HG03103 (cell line): ENCODE data around the gene SRPK1.
"Not testable (repeated sequence)": the region's sequence is repeated elsewhere in the genome, so short reads cannot be mapped to it uniquely, and the experiment has no call there.

Experiments used
- ATAC-seq: cut with Tn5 transposase; IDR thresholded peaks from one replicate; pipeline ENCODE4 v1.9.1; 2021; ENCODE audit warnings: low read depth; ENCODE audit not compliant: unreplicated experiment

SRPK1 gene

DNA sequence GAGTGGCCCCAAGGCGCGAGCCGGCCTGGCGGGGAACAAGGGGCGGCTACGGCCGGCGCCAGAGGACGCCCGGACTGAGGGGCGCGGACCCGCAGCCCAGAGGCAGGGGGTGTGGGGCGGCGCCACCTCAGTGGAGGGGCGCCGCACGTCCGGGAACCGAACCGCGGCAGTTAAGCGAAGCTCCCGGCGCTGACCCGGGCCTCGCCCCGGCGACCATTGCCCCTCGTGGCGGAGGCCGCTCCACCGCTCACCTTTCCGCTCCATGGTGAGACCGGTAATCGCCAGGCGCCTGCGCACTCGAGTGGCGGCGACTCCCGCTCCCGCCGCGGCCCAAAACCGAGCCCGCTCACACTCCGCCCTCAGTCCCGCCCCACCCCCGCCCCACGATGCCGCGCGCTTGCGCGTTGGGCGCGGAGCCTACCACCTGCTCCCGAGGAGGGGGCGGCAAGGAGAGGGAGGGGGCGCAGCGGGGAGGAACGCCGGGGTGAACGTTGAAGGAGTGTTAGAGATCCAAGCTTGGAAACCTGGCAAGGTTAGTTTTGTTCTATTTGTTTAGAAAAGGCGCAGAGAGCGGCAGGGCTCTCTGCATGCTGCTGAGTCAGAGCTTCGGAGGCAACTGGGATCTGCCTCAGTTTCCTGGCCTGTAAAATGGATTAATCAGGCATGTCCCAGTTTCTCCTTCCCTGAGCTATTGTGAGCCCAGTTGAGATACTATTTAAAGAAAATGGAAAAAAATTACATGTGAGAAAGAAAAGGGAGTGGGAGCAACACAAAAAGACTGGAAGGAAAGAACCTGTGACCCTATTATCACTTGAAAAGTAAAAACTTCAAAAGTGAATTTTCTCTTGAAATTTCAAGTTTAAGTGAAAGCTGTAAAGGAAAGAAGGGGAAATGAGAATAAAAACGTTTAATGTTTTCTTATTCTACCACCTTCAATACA lies at the start of gene SRPK1:
TSS of gene SRPK1 (minus strand) at position 306 of the 940 bp plus-strand sequence. CDS start at position 264, 42 bp downstream.
- ATAC-seq, result peak; percentile 62

DNA sequence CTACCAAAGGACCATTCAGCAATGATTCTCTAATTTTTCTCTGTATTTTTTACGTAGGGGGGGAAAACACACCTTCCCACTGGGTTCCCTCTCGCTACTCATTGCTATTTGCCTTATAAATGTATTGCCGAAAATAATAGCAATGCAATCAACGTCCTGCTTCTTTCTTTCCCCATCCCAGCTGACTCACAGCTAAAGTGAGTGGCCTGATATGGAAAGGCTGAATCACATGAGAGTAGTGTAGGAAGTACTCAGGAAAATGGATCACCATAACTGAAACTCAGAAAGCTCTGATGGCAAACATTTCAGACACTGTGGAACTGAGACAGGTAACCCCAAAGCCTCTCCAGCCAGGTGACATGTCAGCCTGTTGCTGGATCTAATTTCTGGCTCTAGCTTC lies 49.3 kb upstream of the SRPK1 start:
- no peak for ATAC-seq

GRCh38 chr6:35969646-35970045 lies 48.7 kb upstream of the SRPK1 start:
- no peak for ATAC-seq

- ATAC-seq, result no peak
Measured at GRCh38 chr6:35968821-35969220, 47.9 kb upstream of the SRPK1 start.

- no peak for ATAC-seq
Measured at GRCh38 chr6:35967076-35967774, 46.3 kb upstream of the SRPK1 start.

DNA sequence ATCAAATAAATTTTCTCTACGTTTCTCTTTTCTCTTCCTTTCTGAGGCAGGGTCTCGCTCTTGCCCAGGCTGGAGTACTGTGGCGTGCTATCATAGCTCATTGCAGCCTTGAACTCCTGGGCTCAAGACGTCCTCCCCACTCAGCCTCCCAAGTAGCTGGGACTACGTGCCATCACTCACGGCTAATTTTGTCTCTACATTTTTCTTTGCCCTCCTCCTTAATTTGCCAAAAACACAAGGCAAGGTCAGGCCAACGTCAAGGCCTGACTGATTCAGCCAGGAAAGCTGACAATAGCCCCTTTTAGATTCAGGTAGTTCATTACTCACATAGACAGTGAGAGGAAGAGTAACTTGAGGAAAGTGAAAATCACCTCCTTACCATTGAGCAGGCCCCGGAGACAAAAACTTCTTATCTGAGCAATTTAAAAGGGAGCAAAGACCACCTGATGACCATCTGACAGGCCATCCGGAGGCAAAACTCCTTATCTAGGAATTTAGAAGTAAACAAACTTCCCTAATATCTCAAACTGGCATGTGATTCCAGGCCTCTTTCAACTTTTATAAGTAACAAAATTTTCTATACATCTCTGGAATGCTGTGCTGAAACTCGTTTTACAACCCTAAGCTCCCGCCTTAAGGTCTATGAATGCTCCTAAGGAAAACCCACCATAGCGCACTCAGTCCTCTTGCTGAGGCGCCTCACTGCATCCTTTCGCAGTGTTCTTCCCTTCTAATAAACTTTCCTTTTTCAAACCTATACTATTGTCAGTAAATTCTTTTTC lies 42.1 kb upstream of the SRPK1 start:
- no peak for ATAC-seq

DNA sequence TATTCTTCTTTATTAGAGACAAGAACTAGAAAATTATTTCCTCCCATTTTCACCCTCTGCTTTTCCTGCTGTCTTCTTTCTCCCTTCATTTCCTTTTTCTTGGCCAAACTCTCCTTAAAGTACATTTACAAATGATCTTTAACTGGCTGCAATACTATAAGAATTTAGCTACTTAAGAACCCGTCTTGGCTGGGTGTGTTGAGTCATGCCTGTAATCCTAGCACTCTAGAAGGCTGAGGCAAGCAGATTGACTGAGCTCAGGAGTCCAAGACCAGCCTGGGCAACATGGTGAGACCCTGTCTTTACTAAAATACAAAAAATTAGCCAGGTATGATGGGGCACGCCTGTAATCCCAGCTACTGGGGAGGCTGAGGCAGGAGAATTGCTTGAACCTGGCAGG lies 39.3 kb upstream of the SRPK1 start:
- no peak for ATAC-seq

- no peak for ATAC-seq
Measured at GRCh38 chr6:35955970-35956369, 35.1 kb upstream of the SRPK1 start.

- ATAC-seq, result no peak
Measured at GRCh38 chr6:35955521-35955920, 34.6 kb upstream of the SRPK1 start.

DNA sequence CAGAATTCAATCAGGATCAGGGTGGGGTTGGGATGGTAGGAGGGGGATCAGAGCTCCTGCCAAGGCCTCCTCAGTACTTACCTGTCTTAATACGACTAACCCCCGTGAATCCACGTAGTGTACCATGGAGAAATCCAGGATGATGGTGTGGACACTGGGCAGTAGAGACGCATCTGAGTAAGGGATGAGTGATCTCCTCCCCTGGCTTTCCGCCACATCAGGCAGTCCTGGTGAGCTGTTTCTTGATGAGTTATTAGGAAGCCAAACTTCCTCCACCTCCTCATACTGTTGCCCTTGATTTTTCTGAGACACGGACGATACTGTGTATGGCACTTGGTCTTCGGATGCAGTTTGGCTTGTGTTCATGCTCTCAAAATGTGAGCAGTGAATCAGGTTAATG lies 34.2 kb upstream of the SRPK1 start:
- no peak for ATAC-seq

- ATAC-seq, result no peak
Measured at GRCh38 chr6:35954333-35954732, 33.4 kb upstream of the SRPK1 start.

GRCh38 chr6:35948725-35949124 lies 27.8 kb upstream of the SRPK1 start:
- no peak for ATAC-seq

DNA sequence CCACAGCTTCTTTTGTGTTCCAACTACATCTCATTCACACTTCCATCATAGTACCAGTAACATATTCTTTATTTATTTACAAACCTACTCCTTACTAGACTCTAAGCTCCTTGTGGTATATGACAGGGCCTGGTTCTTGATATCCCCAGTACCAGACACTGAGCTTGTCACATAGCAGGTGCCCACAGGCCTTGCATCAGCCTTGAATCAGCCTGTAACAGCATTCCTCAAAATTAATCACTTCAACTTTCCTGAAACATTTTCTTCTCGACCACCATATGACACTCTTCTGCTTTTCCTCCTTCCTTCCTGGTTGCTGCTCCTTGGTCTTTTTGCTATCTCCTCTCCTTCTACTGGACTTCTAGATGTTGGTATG lies 24.7 kb upstream of the SRPK1 start:
- ATAC-seq, result no peak

DNA sequence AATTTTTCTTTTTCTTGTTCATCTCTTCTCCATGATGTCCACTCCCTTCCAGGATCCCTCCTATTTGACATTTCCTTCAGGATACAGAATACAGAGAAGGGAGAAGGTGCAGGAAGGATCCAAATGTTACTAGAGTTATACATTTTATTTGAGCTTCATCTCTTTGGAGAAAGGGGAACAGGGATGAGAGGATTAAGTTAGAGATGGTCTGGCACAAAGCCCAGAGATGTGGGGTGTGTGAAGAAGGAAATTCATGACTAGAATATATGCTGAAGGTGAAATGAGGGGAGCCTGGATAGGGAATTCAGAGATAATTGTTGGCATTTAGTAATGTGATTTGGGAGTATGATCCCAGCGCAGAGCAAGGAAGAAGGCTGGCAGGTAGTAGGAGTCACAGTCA lies 22.5 kb upstream of the SRPK1 start:
- ATAC-seq, result no peak

DNA sequence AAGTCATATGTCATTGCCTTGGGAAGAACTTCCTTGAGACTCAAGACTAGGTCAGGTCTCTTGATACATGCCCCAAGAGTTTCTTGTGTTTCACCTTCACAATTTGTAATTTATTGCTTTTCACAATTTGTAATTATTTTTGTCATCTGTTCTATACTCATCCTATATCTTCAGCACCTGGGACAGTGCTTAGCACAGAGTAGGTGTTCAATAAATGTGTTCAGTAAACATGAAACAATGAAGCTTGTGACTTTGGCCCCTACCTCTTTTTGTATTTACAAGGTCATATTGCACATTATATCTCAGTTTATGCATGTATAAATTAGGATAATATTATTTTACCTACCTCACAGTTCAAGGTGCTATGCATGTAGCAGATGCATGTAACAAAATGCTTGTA lies 21.5 kb upstream of the SRPK1 start:
- ATAC-seq, result no peak

- not testable (repeated sequence) for ATAC-seq
Measured at GRCh38 chr6:35941170-35941569, 20.3 kb upstream of the SRPK1 start.

- not testable (repeated sequence) for ATAC-seq
Measured at GRCh38 chr6:35940014-35940413, 19.1 kb upstream of the SRPK1 start.

DNA sequence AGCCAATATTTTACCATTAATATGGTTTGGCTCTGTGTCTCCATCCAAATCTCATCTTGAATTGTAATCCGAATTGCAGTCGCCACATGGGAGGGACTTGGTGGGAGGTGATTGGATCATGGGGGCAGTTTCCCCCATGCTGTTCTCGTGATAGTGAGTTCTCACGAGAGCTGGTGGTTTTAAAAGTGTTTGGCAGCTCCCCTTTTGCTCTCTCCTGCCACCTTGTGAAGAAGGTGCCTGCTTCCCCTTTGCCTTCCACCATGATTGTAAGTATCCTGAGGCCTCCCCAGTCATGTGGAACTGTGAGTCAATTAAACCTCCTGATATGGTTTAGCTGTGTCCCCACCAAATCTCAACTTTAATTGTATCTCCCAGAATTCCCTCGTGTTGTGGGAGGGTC lies 18.4 kb upstream of the SRPK1 start:
- ATAC-seq, result not testable (repeated sequence)

- no peak for ATAC-seq
Measured at GRCh38 chr6:35936681-35937359, 15.9 kb upstream of the SRPK1 start.

DNA sequence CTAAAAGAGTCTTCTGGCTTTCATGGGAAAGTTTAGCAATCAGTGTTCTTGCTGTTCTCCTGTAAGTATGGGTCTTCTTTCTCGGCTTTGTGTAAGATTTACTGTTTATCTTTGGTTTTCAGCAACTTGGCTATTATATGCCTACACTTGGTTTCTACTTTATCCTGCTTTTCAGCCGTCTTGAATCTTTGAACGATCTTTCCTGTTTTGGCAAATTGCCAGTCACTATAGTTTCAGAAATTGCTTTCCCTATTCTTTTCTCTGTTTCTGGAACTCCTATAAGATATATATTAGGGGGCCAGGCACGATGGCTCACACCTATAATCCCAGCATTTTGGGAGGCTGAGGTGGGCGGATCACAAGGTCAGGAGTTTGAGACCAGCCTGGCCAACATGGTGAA lies 14.6 kb upstream of the SRPK1 start:
- no peak for ATAC-seq
